ENCODE measurements around the gene TNFSF18. TPM values are rescaled to one million over a fixed set of nuclear protein-coding genes. Genes with fewer than 3 reads are reported as not detected.

The TNFSF18 gene
- total and polyA plus RNA-seq, 10 of the 15 experiments (the other 5 are each of a cell fraction or from before 2014, with no cell fraction given) = not detected

- intact Hi-C loops (cut with micrococcal nuclease; ENCODE audit: unreplicated experiment) (no loop called here), in situ Hi-C loops (cut with MboI) (no loop called here)
- no peaks in the 10 kb centered on the region for H4K20me1 ChIP-seq (ENCODE audit: control insufficient read depth, insufficient read depth)
- RAD21 ChIA-PET (ENCODE audit: unreplicated experiment) = interaction anchor here (0.6 kb wide), 1 partner anchor 159 kb away, joined by 5 read pairs; no protein-coding TSS in a partner anchor
- no peaks in the 10 kb centered on the region for H3K4me1 ChIP-seq (ENCODE audit: control insufficient read depth, insufficient read depth, low read length)
- ATAC-seq (no peak), FAIRE-seq (no peak), DNase-seq (ENCODE audit: low read depth, low spot score) (no peak)
- CTCF ChIA-PET = interaction anchor here (0.6 to 1.2 kb wide), 3 partner anchors 15 to 180 kb away, joined by 3 to 6 read pairs (median 3); no protein-coding TSS in a partner anchor
- no peak overlapping the region for H3K9ac ChIP-seq (ENCODE audit: control insufficient read depth, insufficient read depth, low read length)
- H3K4me2 ChIP-seq (ENCODE audit: control insufficient read depth, insufficient read depth) = no peak overlapping the region
- no peaks in the 10 kb centered on the region for H3K36me3 ChIP-seq (ENCODE audit: control insufficient read depth in 2 of 2, insufficient read depth in 2 of 2, low read length in 1 of 2)
- no peaks in the 10 kb centered on the region for H3K79me2 ChIP-seq (ENCODE audit: control insufficient read depth, insufficient read depth, low read length)
- H2AFZ ChIP-seq (ENCODE audit: control insufficient read depth, low read depth, low read length) = no peak overlapping the region
- SMC1A ChIA-PET (ENCODE audit: uncharacterized antibody, unreplicated experiment) = interaction anchor here (1.5 kb wide), 1 partner anchor 10 kb away, joined by 3 read pairs; no protein-coding TSS in a partner anchor
- H3K27ac ChIP-seq (ENCODE audit: control insufficient read depth, insufficient read depth) = no peak overlapping the region
- no peaks in the 10 kb centered on the region for H3K27me3 ChIP-seq (replicated peaks in 1 of 2; ENCODE audit: control insufficient read depth in 2 of 2, insufficient read depth in 2 of 2, low read length in 1 of 2)
- BruUV-seq (replicated peaks) = no TSS peak
- no peak overlapping the region for H3K4me3 ChIP-seq
- no peaks in the 10 kb centered on the region for H3K9me3 ChIP-seq (replicated peaks; ENCODE audit: control insufficient read depth, insufficient read depth, low read length)
- 38% methylated on average over 5 of the region's 6 CpGs for WGBS (ENCODE audit: insufficient coverage, insufficient replicate concordance, low lambda C conversion rate, missing lambda C conversion rate)
- POLR2A ChIA-PET = no interaction called here
- TF ChIP-seq ZBTB11 (CRISPR knock-in tag; IDR thresholded peaks at IDR 0.05) = no peak
- TF ChIP-seq EED (IDR thresholded peaks at IDR 0.05; ENCODE audit: low read depth) = no peak
- TF ChIP-seq IRF5 (IDR thresholded peaks at IDR 0.05; ENCODE audit: borderline replicate concordance) = no peak
- TF ChIP-seq RFX5 (IDR thresholded peaks at IDR 0.05; ENCODE audit: low read depth, low read length) = no peak
- TF ChIP-seq RBBP5 (conservative IDR thresholded peaks at IDR 0.05) = no peak
- TF ChIP-seq ZBTB33 (IDR thresholded peaks at IDR 0.05) = no peak
- no peak for TF ChIP-seq MEF2B (IDR thresholded peaks at IDR 0.05; ENCODE audit: partially characterized antibody, poor library complexity, severe bottlenecking)
- TF ChIP-seq MEF2A (IDR thresholded peaks at IDR 0.05; ENCODE audit: insufficient read depth, low read depth, low read length) = no peak
- TF ChIP-seq USF2 (IDR thresholded peaks at IDR 0.05; ENCODE audit: borderline replicate concordance, low read depth, low read length) = no peak
- TF ChIP-seq WRNIP1 (IDR thresholded peaks at IDR 0.05; ENCODE audit: borderline replicate concordance, low read depth, low read length) = no peak
- no peak for TF ChIP-seq NR2F1 (conservative IDR thresholded peaks at IDR 0.05)
Observed at GRCh38 chr1:173002891-173003838, 47.6 kb downstream of the TNFSF18 start.

Measured in GM12878 (cell line).